Testis (tissue), 2 donors: Measurements from ENCODE around the gene RAMP3.

Experiments used
- CTCF ChIP-seq, 3 experiments: fragments of 450-650 bp in 2 of 3; fragments of 200-600 bp in 1 of 3; sonication (generic) in 1 of 3; IDR thresholded peaks; one replicate each; pipeline ENCODE4 v1.5.1; 2016 to 2019; ENCODE audit warnings: antibody characterized with exemption in 3 of 3, mild to moderate bottlenecking in 2 of 3, moderate library complexity in 1 of 3
- POLR2A ChIP-seq: fragments of 450-650 bp; IDR thresholded peaks from one replicate; pipeline ENCODE4 v1.6.1; 2017; ENCODE audit warnings: antibody characterized with exemption, mild to moderate bottlenecking, moderate library complexity

- no peak for TF ChIP-seq CTCF (IDR thresholded peaks at IDR 0.05)
- TF ChIP-seq POLR2A: no peak
Observed at GRCh38 chr7:45171946-45172345, 14.4 kb downstream of the RAMP3 start.
